ENCODE results near the gene LPCAT1.

GRCh38 chr5:1526681-1527131, 2.9 kb upstream of the LPCAT1 start:
- TF ChIP-seq CTCF (IDR thresholded peaks at IDR 0.05): no peak
- TF ChIP-seq REST (IDR thresholded peaks at IDR 0.05; ENCODE audit: insufficient read depth in 1 of 2, low read depth in 2 of 2, low read length in 1 of 2): no peak
- TF ChIP-seq POLR2AphosphoS5 (IDR thresholded peaks at IDR 0.05; ENCODE audit: low read depth, low read length): no peak
- no peak for TF ChIP-seq SIN3A (IDR thresholded peaks at IDR 0.05; ENCODE audit: borderline replicate concordance, insufficient read depth, low read depth, low read length)
- TF ChIP-seq TCF7L2 (IDR thresholded peaks at IDR 0.05; ENCODE audit: low read depth, low read length): no peak

Measured in Panc1 (cell line).